Skeletal muscle tissue (tissue), 4 donors: ENCODE results near the gene CWC15. TPM values are rescaled to one million over a fixed set of nuclear protein-coding genes. Genes with fewer than 3 reads are reported as not detected.
A peak's percentile ranks its signal among the peaks of the same experiment; 100 is the strongest.

Experiments
- H3K27ac ChIP-seq: one replicate; pipeline ENCODE4 v1.7.0; 2013; ENCODE audit warnings: mild to moderate bottlenecking, low read depth, low read length, inconsistent platforms
- H3K27me3 ChIP-seq, 3 donors: one replicate each; pipeline ENCODE4 v1.7.0; 2013; ENCODE audit warnings: low read length in 3 of 3; ENCODE audit not compliant: control insufficient read depth in 3 of 3, insufficient read depth in 3 of 3
- H3K36me3 ChIP-seq, 3 donors: one replicate each; pipeline ENCODE4 v1.7.0; 2013; ENCODE audit warnings: low read length in 3 of 3; ENCODE audit not compliant: control insufficient read depth in 3 of 3, insufficient read depth in 3 of 3
- H3K4me1 ChIP-seq, 3 donors: one replicate each; pipeline ENCODE4 v1.7.0; 2013; ENCODE audit warnings: low read length in 3 of 3, mild to moderate bottlenecking in 3 of 3; ENCODE audit not compliant: control insufficient read depth in 3 of 3, insufficient read depth in 3 of 3
- H3K4me3 ChIP-seq, 3 donors: one replicate each; pipeline ENCODE4 v1.7.0; 2013; ENCODE audit warnings: low read length in 3 of 3
- H3K9ac ChIP-seq, 3 donors: one replicate each; pipeline ENCODE4 v1.7.0; 2013; ENCODE audit warnings: low read length in 3 of 3, mild to moderate bottlenecking in 3 of 3, moderate library complexity in 2 of 3, low read depth in 1 of 3
- H3K9me3 ChIP-seq, 3 donors: one replicate each; pipeline ENCODE4 v1.7.0; 2013; ENCODE audit warnings: low read length in 3 of 3; ENCODE audit not compliant: control insufficient read depth in 3 of 3
- total RNA-seq: library from RNA; depleted of rRNA; stranded (reverse); fragments of >200 nt; gene quantifications from one replicate; pipeline ENCODE4 v1.2.3, GENCODE V29; 2014
- donor health status: Osteomylitis.

Gene CWC15
- total RNA-seq, 1 donor from 2014 or later, result 28.7 TPM

- Histone ChIP-seq H3K9me3 (no peaks in the 10 kb centered on the region), H3K27me3 (no peaks in the 10 kb centered on the region), H3K9ac (no peak overlapping the region), H3K27ac (no peak overlapping the region), H3K36me3 (no peaks in the 10 kb centered on the region), H3K4me3 (no peak overlapping the region), H3K4me1 (no peaks in the 10 kb centered on the region)
These were observed 15.4 kb upstream of the CWC15 start for GRCh38 chr11:94988748-94989147.

GRCh38 chr11:94987378-94987777 is 14.0 kb upstream of the CWC15 start:
- Histone ChIP-seq H3K9ac (no peak overlapping the region), H3K4me3 (no peak overlapping the region), H3K36me3 (no peaks in the 10 kb centered on the region), H3K27ac (no peak overlapping the region), H3K27me3 (no peaks in the 10 kb centered on the region), H3K9me3 (no peaks in the 10 kb centered on the region), H3K4me1 (no peaks in the 10 kb centered on the region)

DNA sequence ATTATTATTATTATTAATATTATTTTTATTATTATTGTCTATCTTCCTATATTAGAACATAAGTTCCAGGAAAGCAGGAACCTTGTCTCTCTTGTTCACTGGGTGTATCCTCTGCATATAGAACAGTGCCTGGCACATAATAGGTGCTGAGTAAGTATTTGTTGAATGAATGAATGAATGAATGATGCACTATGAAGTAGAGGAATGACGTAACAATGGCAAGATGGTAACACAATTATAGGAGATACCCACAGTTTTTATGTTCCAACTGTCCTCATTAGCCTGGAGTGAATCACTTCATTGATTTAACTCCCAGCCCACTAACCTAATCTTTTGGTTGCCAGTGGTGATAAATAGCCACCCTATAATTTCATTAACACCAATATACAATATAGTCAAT is 2.2 kb upstream of the CWC15 start:
- H3K4me1 ChIP-seq, result peaks cover 6 to 12% (median 11%) of the 10 kb centered on the region in 3 donors
- H3K36me3 ChIP-seq, result peaks cover 9 to 14% (median 12%) of the 10 kb centered on the region in 3 donors
- no peaks in the 10 kb centered on the region for H3K27me3 ChIP-seq
- no peak overlapping the region for H3K9ac ChIP-seq
- H3K4me3 ChIP-seq, result no peak overlapping the region
- no peaks in the 10 kb centered on the region for H3K9me3 ChIP-seq
- H3K27ac ChIP-seq, result no peak overlapping the region

DNA sequence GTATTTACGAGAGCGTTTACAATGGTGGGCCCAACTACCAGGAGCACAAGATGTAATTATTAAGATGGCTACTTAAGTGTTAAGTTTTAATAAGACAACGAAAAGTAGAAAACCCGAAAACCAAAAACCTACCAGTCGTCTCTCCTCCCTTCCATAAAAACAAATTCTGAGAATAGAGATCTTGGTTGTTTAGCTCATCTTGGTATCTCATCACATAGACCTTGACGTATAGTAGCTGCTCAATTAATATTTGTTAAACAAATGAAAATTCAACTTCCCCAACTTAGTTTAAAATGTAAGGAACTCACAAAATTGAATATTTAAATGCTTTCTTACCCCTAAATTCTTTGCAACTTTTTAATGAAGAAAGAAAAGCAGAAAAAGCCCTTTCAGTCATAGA is 822 bp upstream of the CWC15 start:
- Histone ChIP-seq H3K9me3 (no peaks in the 10 kb centered on the region), H3K4me3 (peak overlapping the region; percentile 91 to 98 (median 96)), H3K27me3 (no peaks in the 10 kb centered on the region), H3K9ac (peak overlapping the region; percentile 93 to 97 (median 95)), H3K36me3 (peaks cover 22 to 28% (median 23%) of the 10 kb centered on the region in 3 donors), H3K4me1 (peaks cover 6 to 12% (median 11%) of the 10 kb centered on the region in 3 donors), H3K27ac (no peak overlapping the region)

DNA sequence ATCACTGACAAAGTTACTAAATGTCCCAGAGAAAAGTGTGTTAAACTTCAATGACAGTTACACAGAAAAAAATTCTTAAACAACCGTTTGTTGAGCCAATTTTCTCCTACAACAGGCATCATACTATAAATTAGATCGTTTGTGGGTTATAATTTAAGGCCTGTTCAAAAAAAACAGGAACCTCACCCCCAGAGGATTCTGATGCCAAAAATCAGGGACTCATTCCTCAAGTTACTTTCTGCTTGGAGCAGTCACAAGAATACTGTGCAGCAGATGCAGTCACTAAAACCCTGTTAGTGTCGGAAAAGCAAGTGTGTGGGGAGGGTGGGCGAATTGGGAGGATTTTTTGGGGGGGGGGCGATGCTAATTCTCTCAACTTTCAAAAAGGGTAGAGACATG is 657 bp downstream of the CWC15 start:
- Histone ChIP-seq H3K9ac (peak overlapping the region; percentile 95 to 98 (median 97)), H3K9me3 (no peaks in the 10 kb centered on the region), H3K4me1 (peaks cover 6 to 12% (median 11%) of the 10 kb centered on the region in 3 donors), H3K36me3 (peaks cover 32 to 43% (median 36%) of the 10 kb centered on the region in 3 donors), H3K4me3 (peak overlapping the region; percentile 91 to 98 (median 96)), H3K27ac (peak overlapping the region; percentile 86), H3K27me3 (no peaks in the 10 kb centered on the region)

- H3K4me3 ChIP-seq, result no peak overlapping the region
- peaks cover 58 to 76% (median 65%) of the 10 kb centered on the region in 3 donors for H3K36me3 ChIP-seq
- no peaks in the 10 kb centered on the region for H3K9me3 ChIP-seq
- H3K27ac ChIP-seq, result no peak overlapping the region
- no peaks in the 10 kb centered on the region for H3K27me3 ChIP-seq
- peaks cover 6 to 12% (median 8%) of the 10 kb centered on the region in 3 donors for H3K4me1 ChIP-seq
- H3K9ac ChIP-seq, result no peak overlapping the region
These were observed 4.9 kb downstream of the CWC15 start for GRCh38 chr11:94968334-94968958.

DNA sequence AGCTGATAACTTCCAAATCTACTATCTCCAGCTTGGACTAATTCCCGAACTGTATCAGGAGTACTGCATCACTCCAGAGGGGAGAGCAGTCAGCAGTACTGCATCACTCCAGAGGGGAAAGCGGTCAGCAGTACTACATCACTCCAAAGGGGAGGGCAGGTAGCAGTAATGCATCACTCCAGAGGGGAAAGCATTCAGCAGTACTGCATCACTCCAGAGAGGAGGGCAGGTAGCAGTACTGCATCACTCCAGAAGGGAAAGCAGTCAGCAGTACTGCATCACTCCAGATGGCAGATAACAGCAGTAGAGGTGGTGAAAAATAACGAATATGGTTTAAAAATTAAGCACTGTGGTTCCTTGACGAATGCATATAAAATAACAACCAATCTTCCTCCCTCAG is 8.4 kb downstream of the CWC15 start:
- Histone ChIP-seq H3K4me3 (no peak overlapping the region), H3K9me3 (no peaks in the 10 kb centered on the region), H3K27ac (no peak overlapping the region), H3K36me3 (peaks cover 54 to 86% (median 77%) of the 10 kb centered on the region in 3 donors), H3K27me3 (no peaks in the 10 kb centered on the region), H3K9ac (no peak overlapping the region), H3K4me1 (no peaks in the 10 kb centered on the region)

DNA sequence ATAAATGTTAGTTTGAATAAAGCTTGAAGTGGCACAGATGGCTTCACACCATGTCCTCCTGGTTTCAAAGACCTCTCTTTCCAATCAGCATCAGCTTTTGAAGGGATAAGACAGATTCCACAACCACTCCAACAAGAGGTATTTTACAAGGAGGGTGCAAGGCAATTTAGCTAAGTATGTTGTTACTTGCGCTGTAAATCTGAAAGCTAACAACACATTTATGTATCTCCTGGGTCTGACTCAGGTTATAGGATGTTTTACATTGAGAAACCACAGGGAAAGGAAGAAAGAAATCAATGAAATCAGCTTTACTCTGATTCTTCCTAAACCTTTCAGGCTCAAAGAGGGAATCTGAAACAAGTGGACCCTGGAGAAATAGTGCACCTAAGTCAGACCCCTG is 12.1 kb downstream of the CWC15 start:
- Histone ChIP-seq H3K4me3 (no peak overlapping the region), H3K9ac (no peak overlapping the region), H3K9me3 (no peaks in the 10 kb centered on the region), H3K27ac (no peak overlapping the region), H3K27me3 (no peaks in the 10 kb centered on the region), H3K36me3 (peaks cover 38 to 71% (median 57%) of the 10 kb centered on the region in 3 donors), H3K4me1 (no peaks in the 10 kb centered on the region)

- peaks cover 30 to 63% (median 50%) of the 10 kb centered on the region in 3 donors for H3K36me3 ChIP-seq
These were observed 12.9 kb downstream of the CWC15 start for GRCh38 chr11:94960488-94960887.

GRCh38 chr11:94959179-94959578 is 14.2 kb downstream of the CWC15 start:
- Histone ChIP-seq H3K27me3 (no peaks in the 10 kb centered on the region), H3K9ac (no peak overlapping the region), H3K9me3 (no peaks in the 10 kb centered on the region), H3K4me3 (no peak overlapping the region), H3K27ac (no peak overlapping the region), H3K36me3 (peaks cover 18 to 50% (median 37%) of the 10 kb centered on the region in 3 donors), H3K4me1 (no peaks in the 10 kb centered on the region)

More at GRCh38 chr11:94960488-94960887, 12.9 kb downstream of the CWC15 start:
- Histone ChIP-seq H3K27me3 (no peaks in the 10 kb centered on the region), H3K9ac (no peak overlapping the region), H3K4me1 (no peaks in the 10 kb centered on the region), H3K9me3 (no peaks in the 10 kb centered on the region), H3K4me3 (no peak overlapping the region), H3K27ac (no peak overlapping the region)
